GM19324 (cell line): ENCODE results near the gene GON4L.
"Not testable (repeated sequence)": the region's sequence is repeated elsewhere in the genome, so short reads cannot be mapped to it uniquely, and the experiment has no call there.

ENCODE experiments used
- ATAC-seq: cut with Tn5 transposase; IDR thresholded peaks from one replicate; pipeline ENCODE4 v1.9.1; 2021; ENCODE audit warnings: mild to moderate bottlenecking, moderate library complexity; ENCODE audit not compliant: unreplicated experiment, low FRiP score

GON4L gene

DNA sequence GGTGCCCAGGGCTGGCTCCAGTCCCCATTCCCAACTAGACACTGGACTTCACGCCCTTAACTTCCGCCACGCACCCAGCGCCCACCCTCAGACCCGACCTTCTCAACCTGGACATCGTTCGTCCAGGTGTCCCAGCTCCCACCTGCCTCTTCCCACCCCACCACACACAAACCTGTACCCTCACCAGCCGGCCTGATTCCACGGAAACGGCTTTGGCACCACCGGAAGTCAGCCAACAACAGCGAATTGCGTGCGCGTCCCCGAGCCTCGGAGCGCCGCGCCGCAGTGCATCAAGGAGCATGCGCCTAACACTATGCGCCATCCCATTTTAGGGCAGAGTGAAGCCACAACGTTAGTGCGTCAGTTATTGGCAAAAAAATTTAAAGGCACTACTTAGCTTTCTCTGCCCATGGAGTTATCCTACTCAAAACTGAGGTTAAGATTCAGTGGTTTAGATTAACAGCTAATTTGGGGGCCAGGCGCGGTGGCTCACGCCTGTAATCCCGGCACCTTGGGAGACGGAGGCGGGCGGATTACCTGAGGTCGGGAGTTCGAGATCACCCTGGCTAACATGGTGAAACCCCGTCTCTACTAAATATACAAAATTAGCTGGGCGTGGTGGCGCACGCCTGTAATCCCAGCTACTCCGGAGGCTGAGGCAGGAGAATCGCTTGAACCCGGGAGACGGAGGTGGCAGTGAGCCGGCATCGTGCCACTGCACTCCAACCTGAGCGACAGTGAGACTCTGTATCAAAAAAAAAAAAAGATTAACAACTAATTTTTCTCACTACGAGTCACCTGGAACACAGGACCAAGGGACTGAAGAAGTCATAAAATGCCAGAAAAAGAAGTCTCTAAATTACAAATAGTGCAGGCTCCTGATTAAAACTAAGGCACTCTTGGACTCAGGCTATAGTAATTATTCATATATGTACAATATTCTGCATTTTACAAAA lies at the start of gene GON4L:
GON4L (minus strand) TSS at position 240 of the 956 bp plus-strand sequence. CDS start 3,434 bp downstream, outside the sequence.
- ATAC-seq, result peak; percentile 53

- ATAC-seq, result no peak
These were observed 47.2 kb upstream of the GON4L start for GRCh38 chr1:155904261-155904660.

- ATAC-seq, result no peak
These were observed 43.1 kb upstream of the GON4L start for GRCh38 chr1:155900161-155900560.

- ATAC-seq, result no peak
These were observed 42.7 kb upstream of the GON4L start for GRCh38 chr1:155899683-155900082.

GRCh38 chr1:155898888-155899287 lies 41.9 kb upstream of the GON4L start:
- ATAC-seq, result no peak

DNA sequence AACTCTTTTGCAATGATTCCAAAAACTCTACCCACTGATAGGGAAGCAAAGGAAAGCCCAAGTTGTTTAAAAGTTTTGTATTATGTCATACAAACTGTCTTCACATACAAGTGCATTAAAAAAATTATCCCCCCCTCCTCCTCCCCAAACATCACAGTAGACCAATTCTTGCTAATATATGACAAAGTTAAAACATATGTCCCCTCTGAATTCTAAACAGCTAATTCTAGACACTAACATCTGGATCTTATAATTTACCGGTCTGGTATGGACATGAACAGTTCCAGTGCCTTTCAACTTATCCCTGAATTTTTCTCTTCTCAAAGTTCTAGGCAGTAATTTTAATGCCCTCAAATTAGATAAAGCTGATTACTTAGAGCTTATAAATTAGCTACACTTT lies 40.7 kb upstream of the GON4L start:
- ATAC-seq, result no peak

GRCh38 chr1:155896476-155896875 lies 39.5 kb upstream of the GON4L start:
- not testable (repeated sequence) for ATAC-seq

GRCh38 chr1:155895617-155896016 lies 38.6 kb upstream of the GON4L start:
- not testable (repeated sequence) for ATAC-seq

DNA sequence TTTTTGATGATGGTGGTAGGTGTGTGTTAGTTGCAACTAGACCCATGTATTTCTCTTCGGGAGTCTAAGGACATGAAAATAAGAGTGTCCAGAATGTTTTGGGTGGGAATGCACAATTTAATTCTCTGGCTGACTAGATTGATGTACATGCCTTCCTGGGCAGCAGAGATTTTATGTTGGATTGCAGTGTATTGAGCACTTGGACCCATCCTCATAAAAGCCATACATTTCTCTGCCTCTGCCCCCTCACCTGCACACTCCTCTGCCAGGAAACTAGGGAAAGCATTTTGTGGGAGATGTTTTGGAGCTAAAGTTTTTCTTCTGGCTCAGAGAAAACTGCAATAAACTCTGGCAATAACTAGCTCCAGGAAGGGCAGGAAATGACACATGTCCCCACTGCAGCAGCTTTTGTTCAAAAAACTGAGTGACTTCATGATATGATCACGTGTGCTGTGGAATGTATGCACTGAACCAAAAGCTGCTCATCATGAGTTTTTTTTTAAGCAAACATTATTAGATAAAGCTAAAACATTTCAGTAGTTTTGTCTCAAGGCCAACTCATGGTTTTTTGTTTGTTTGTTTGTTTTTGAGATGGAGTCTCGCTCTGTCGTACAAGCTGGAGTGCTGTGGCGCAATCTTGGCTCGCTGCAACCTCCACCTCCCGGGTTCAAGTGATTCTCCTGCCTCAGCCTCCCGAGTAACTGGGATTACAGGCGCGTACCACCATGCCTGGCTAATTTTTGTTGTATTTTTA lies 36.6 kb upstream of the GON4L start:
- no peak for ATAC-seq

DNA sequence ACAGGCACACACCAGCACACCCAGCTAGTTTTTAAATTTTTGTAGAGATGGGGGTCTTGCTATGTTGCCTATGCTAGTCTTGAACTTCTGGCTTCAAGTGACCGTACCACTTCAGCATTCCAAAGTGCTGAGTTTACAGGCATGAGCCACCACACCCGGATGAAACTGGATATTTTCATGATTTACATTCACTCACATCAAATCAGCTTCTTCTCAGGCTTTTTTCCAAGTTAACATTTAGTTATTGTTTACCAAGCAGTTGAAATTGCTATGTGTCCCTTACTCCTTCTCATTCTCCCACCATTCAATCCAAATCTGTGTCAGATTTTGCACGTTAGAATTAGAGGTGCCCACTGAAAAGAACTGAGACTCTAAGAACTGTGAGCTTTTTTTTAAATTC lies 35.8 kb upstream of the GON4L start:
- ATAC-seq, result no peak

- ATAC-seq, result no peak
These were observed 33.2 kb upstream of the GON4L start for GRCh38 chr1:155890251-155890650.

DNA sequence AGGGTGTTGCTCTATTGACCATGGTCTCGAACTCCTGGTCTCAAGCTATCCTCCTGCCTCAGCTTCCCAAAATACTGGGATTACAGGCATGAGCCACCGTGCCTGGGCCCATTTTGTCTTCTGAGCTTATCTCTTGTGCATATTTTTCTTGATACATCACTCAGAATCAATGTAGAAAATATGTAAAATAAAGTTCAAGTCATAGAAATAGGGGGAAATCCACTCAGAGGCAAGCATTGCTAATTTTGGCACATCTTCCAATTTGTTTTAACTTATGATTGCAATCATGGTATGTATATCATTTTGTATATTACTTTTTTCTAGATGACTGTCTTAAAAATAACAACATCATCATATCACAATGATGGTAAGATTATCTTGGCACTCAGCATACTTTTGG lies 32.6 kb upstream of the GON4L start:
- ATAC-seq, result no peak

- ATAC-seq, result no peak
These were observed 31.5 kb upstream of the GON4L start for GRCh38 chr1:155888481-155888880.

DNA sequence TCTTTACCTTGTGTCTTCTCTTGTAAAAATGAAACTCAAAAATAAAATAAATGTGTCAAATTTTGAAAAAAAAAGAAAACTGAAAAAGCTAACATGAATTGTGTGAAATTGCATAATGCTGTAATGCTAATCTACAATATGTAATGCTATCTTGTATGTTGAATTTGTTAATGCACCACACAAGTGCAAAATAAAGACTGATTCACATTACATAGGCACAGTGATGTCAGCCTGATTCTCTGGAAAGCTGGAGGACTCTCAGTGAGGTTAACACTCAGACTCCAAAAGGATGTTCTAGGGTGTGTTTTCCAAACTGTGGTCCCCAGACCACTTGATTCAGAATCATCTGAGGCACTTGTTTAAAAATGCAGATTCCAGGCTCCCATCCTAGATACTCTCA lies 28.0 kb upstream of the GON4L start:
- ATAC-seq, result no peak

- no peak for ATAC-seq
These were observed 27.3 kb upstream of the GON4L start for GRCh38 chr1:155884031-155884960.

DNA sequence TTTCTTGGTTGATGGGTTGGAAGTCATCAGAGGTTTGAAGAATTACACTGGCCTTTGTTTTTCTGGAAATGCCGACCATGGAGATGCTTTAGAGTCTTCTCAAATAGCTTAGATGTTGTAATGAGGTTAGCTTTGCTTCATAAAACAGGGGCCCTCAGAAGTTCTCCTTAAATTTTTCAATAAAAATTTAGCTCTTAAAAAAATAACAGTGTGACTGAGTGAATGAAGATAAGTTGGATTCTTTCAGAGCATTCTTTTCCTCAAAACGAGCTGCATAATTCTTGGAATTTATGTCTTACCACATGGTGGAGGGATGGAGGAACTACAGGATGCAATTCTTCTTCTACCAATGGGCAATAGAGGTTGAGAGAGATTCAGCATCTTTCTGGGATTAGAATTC lies 25.8 kb upstream of the GON4L start:
- no peak for ATAC-seq

DNA sequence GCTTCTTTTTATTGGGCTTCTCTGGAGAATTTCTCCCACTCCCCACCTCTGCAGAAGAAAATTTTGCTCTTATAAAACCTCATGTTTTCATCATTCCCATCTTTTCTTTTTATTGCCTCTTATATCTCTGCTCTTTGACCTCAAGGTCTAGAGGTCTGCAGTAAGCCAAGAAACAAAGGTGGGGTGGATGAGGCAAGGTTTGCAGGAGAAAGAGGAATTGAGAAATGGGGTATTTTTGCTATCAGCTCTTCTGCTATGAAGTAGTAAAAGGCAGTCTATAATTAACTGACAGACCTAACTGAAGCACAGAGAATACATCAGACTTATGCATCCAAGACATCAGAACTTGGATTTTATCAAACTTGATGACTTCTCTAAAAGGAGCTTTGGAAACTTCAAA lies 25.2 kb upstream of the GON4L start:
- no peak for ATAC-seq

DNA sequence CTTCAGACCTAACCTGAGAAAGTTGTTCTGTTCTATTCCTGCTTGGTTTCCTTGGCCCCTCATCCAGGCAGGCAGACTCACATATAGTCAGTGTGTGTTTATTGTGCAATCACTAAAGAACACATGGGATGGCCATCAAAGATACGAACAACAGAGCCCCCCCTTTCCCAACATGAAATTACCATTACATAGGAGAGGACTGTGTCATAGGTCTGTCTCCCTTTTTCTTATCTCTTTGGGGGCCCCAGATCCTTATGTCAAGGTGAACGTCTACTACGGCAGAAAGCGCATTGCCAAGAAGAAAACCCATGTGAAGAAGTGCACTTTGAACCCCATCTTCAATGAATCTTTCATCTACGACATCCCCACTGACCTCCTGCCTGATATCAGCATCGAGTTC lies 23.9 kb upstream of the GON4L start:
- ATAC-seq, result no peak

DNA sequence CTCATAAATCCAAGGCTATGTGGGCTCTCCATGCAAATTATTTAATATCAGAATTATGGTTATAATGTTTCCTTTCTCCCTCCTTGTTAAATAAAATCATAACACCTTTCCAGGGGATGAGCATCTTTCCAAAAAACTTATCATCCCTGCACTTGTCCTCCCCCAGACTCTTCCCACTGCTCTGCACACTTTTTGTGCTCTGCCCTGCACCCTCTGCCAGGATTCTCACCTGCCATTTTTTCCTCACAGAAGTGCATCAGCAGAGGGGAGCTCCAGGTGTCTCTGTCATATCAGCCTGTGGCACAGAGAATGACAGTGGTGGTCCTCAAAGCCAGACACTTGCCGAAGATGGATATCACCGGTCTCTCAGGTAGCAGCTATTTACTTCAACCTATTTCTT lies 23.2 kb upstream of the GON4L start:
- ATAC-seq, result no peak

DNA sequence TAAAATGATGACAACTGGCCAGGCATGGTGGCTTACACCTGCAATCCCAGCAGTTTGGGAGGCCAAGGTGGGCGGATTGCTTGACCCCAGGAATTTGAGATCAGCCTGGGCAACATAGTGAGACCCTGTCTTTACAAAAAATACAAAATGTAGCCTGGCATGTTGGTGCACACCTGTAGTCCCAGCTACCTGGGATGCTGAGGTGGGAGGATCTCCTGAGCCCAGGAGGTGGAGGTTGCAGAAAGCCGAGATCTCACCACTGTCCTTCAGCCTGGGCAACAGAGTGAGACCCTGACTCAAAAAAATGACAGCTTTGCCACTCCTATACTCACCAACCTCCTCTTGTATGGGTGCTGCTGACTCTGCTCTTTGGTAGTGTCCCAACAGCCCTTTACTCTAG lies 20.9 kb upstream of the GON4L start:
- no peak for ATAC-seq

GRCh38 chr1:155873860-155874259 lies 16.8 kb upstream of the GON4L start:
- no peak for ATAC-seq
